GM12878 (cell line): ENCODE measurements around the gene CLEC20A. TPM values are rescaled to one million over a fixed set of nuclear protein-coding genes. Genes with fewer than 3 reads are reported as not detected.

Experiments used
- ATAC-seq: fragments of 200-7000 bp; cut with Tn5 transposase; 3 replicates; pipeline ENCODE4 v1.9.1; 2020; ENCODE audit warnings: mild to moderate bottlenecking, moderate library complexity
- BruUV-seq: library from RNA; stranded (reverse); fragments of 400-500 nt; replicated peaks from 2 replicates; lab custom pipeline; 2021; lab: Mats Ljungman, UMichigan
- CTCF ChIA-PET: fragments of 300-600 bp; sonication (Branson Sonifier 250); formaldehyde crosslinking; extraction: SDS; loops from one replicate; lab custom pipeline; 2021; ENCODE audit warnings: inconsistent platforms; lab: Yijun Ruan, JAX
- POLR2A ChIA-PET: fragments of 350-600 bp; formaldehyde crosslinking; extraction: SDS; loops from one replicate; lab custom pipeline; 2021; ENCODE audit warnings: inconsistent platforms; lab: Charles Lee
- RAD21 ChIA-PET: fragments of 300-600 bp; sonication (Branson Sonifier 250); formaldehyde crosslinking; loops from one replicate; lab custom pipeline; 2023; ENCODE audit warnings: antibody characterized with exemption; ENCODE audit not compliant: unreplicated experiment; lab: Charles Lee
- SMC1A ChIA-PET: fragments of 300-600 bp; sonication (Branson Sonifier 250); formaldehyde crosslinking; loops from one replicate; lab custom pipeline; 2023; ENCODE audit not compliant: unreplicated experiment, uncharacterized antibody; lab: Charles Lee
- DNase-seq: peaks from one replicate; pipeline ENCODE4 v3.0.0-alpha.2; 2011; ENCODE audit warnings: low read depth, low spot score
- FAIRE-seq: peaks from 3 replicates; lab custom pipeline; 2011; peaks lifted over from hg19 to GRCh38; lab: Jason Lieb, UNC
- H2AFZ ChIP-seq: 2 replicates; pipeline ENCODE4 v1.6.0; 2011; ENCODE audit warnings: low read depth, low read length, control low read depth; ENCODE audit not compliant: control insufficient read depth
- H3K27ac ChIP-seq: 2 replicates; pipeline ENCODE4 v1.5.1; 2011; ENCODE audit warnings: control low read depth; ENCODE audit not compliant: control insufficient read depth, insufficient read depth
- H3K27me3 ChIP-seq, 2 experiments: replicated peaks in 1 of 2; 2 replicates each; pipeline versions ENCODE4 v1.6.0 to v1.6.1; 2011; ENCODE audit warnings: low read length in 1 of 2; ENCODE audit not compliant: control insufficient read depth in 2 of 2, insufficient read depth in 2 of 2
- H3K36me3 ChIP-seq, 2 experiments: 2 replicates each; pipeline ENCODE4 v1.5.1; 2011; ENCODE audit warnings: low read length in 1 of 2; ENCODE audit not compliant: control insufficient read depth in 2 of 2, insufficient read depth in 2 of 2
- H3K4me1 ChIP-seq: 2 replicates; pipeline ENCODE4 v1.6.1; 2011; ENCODE audit warnings: mild to moderate bottlenecking, low read length, moderate library complexity, mixed read lengths; ENCODE audit not compliant: control insufficient read depth, insufficient read depth
- H3K4me2 ChIP-seq: 2 replicates; pipeline ENCODE4 v1.6.0; 2011; ENCODE audit warnings: control low read depth; ENCODE audit not compliant: control insufficient read depth, insufficient read depth
- H3K4me3 ChIP-seq: fragments of 200-600 bp; sonication (generic); 2 replicates; pipeline ENCODE4 v1.5.1; 2016
- H3K79me2 ChIP-seq: 2 replicates; pipeline ENCODE4 v1.6.0; 2011; ENCODE audit warnings: low read length; ENCODE audit not compliant: control insufficient read depth, insufficient read depth
- H3K9ac ChIP-seq: 2 replicates; pipeline ENCODE4 v1.8.0; 2011; ENCODE audit warnings: low read length, control low read depth, mixed read lengths; ENCODE audit not compliant: control insufficient read depth, insufficient read depth
- H3K9me3 ChIP-seq: replicated peaks from 3 replicates; pipeline ENCODE4 v1.5.1; 2011; ENCODE audit warnings: mild to moderate bottlenecking, low read length; ENCODE audit not compliant: control insufficient read depth, insufficient read depth
- H4K20me1 ChIP-seq: 2 replicates; pipeline ENCODE4 v1.6.0; 2011; ENCODE audit not compliant: control insufficient read depth, insufficient read depth
- EP300 ChIP-seq, 2 experiments: fragments of 150-350 bp in 1 of 2; IDR thresholded peaks; 2 replicates each; pipeline ENCODE4 v1.6.1; 2011 to 2012; ENCODE audit warnings: low read depth in 2 of 2, low read length in 2 of 2, borderline replicate concordance in 1 of 2, improper control_type of control experiment in 1 of 2, inconsistent platforms in 1 of 2; ENCODE audit not compliant: control insufficient read depth in 1 of 2
- ESRRA ChIP-seq: IDR thresholded peaks from 2 replicates; pipeline ENCODE4 v1.6.1; 2012; ENCODE audit warnings: mild to moderate bottlenecking, low read length, improper control_type of control experiment
- HDAC2 ChIP-seq: fragments of 200-600 bp; sonication (generic); IDR thresholded peaks from 2 replicates; pipeline ENCODE4 v1.6.1; 2017
- MEF2A ChIP-seq: IDR thresholded peaks from 2 replicates; pipeline ENCODE4 v1.6.1; 2011; ENCODE audit warnings: low read depth, mild to moderate bottlenecking, low read length, moderate library complexity; ENCODE audit not compliant: insufficient read depth
- SMAD5 ChIP-seq: IDR thresholded peaks from 2 replicates; pipeline ENCODE4 v1.6.1; 2016; ENCODE audit warnings: antibody characterized with exemption, low read depth
- STAT1 ChIP-seq: fragments of 450-650 bp; conservative IDR thresholded peaks from 2 replicates; pipeline ENCODE4 v1.6.1; 2014; ENCODE audit warnings: antibody characterized with exemption, mild to moderate bottlenecking
- ZNF384 ChIP-seq: IDR thresholded peaks from 2 replicates; pipeline ENCODE4 v1.6.1; 2012; ENCODE audit warnings: low read depth, mild to moderate bottlenecking, low read length, improper control_type of control experiment, borderline replicate concordance
- WGBS: methylation state at CpG from one replicate; pipeline ENCODE4 v1.1.6; 2016; ENCODE audit warnings: low lambda C conversion rate; ENCODE audit not compliant: insufficient replicate concordance, insufficient coverage; ENCODE audit errors: missing lambda C conversion rate; 5-methylcytosine and 5-hydroxymethylcytosine counted together
- in situ Hi-C: fragments of 300-500 bp; cut with MboI; formaldehyde crosslinking; loops from 9 replicates; pipeline ENCODE4 v1.14.3; 2018; ENCODE audit warnings: mixed read lengths
- intact Hi-C: fragments of 100-400 bp; cut with micrococcal nuclease; formaldehyde crosslinking; loops from one replicate; pipeline ENCODE4 v1.14.2; 2022; ENCODE audit not compliant: unreplicated experiment
- polyA plus RNA-seq, 11 experiments: library from polyadenylated mRNA; depleted of rRNA in 4 of 11; unstranded in 6 of 11; stranded (reverse) in 5 of 11; fragments of >200 nt; fragmentation: Nextera tagmentation in 4 of 11; fragmentation: Illumina TruSeq in 1 of 11; extraction: Ambion mirVana in 4 of 11; extraction: Trizol in 1 of 11; gene quantifications; 1 replicate in 1 of 11; 2 replicates in 10 of 11; pipeline versions ENCODE4 v1.2.1 to v1.2.3, GENCODE V29; 2011 to 2016; ENCODE audit warnings: inconsistent platforms in 2 of 11, missing spikeins in 2 of 11, low read depth in 1 of 11
- total RNA-seq, 4 experiments: library from RNA; depleted of rRNA in 3 of 4; stranded (reverse); fragments of >200 nt in 3 of 4; fragmentation: Illumina TruSeq in 1 of 4; extraction: Trizol in 1 of 4; gene quantifications; 2 replicates each; pipeline versions ENCODE4 v1.2.1 to v1.2.3, GENCODE V29; 2013 to 2021
- TF ChIP-seq, protein P1 (sequence below): IDR thresholded peaks from 2 replicates; pipeline ENCODE4 v1.6.1; 2012; ENCODE audit warnings: low read depth, low read length, improper control_type of control experiment
- TF ChIP-seq, protein P2 (sequence below): IDR thresholded peaks from 2 replicates; pipeline ENCODE4 v1.6.1; 2012; ENCODE audit warnings: mild to moderate bottlenecking, low read depth, low read length

CLEC20A gene
- total and polyA plus RNA-seq, 10 of the 15 experiments (the other 5 are each of a cell fraction or from before 2014, with no cell fraction given), result not detected

DNA sequence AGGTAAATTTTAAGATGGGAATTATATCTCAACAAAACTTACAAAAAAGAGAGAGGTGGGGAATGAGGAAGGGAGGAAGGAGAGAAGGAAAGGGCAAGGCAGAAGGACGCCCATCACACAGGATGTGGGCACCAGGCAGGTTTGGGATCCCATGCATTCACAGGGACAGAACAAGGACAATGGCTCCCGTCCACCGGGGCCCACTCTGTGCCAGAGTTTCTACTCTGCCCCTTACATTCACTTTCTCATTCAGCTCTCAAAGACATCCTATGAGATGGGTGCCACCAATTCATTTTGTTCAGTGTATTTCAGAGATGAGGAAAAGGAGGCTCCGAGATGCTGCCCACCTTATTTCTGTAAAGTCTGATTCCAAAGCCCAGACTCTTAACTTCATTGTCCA is 7.4 kb downstream of the CLEC20A start:
- CTCF ChIA-PET, result no interaction called here
- no TSS peak for BruUV-seq
- SMC1A ChIA-PET, result no interaction called here
- H3K4me3 ChIP-seq, result no peak overlapping the region
- WGBS, result 32% methylated on average over 4 of the region's 4 CpGs
- H3K4me1 ChIP-seq, result no peaks in the 10 kb centered on the region
- TF ChIP-seq ESRRA (no peak), ZNF384 (no peak), HDAC2 (no peak), SMAD5 (no peak), MEF2A (no peak), STAT1 (no peak), EP300 (IDR thresholded peaks at IDR 0.05; ENCODE audit: borderline replicate concordance in 1 of 2, control insufficient read depth in 1 of 2, low read depth in 2 of 2, low read length in 2 of 2) (no peak)
- TF ChIP-seq, protein P1, sequence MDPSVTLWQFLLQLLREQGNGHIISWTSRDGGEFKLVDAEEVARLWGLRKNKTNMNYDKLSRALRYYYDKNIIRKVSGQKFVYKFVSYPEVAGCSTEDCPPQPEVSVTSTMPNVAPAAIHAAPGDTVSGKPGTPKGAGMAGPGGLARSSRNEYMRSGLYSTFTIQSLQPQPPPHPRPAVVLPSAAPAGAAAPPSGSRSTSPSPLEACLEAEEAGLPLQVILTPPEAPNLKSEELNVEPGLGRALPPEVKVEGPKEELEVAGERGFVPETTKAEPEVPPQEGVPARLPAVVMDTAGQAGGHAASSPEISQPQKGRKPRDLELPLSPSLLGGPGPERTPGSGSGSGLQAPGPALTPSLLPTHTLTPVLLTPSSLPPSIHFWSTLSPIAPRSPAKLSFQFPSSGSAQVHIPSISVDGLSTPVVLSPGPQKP, result no peak
- TF ChIP-seq, protein P2, sequence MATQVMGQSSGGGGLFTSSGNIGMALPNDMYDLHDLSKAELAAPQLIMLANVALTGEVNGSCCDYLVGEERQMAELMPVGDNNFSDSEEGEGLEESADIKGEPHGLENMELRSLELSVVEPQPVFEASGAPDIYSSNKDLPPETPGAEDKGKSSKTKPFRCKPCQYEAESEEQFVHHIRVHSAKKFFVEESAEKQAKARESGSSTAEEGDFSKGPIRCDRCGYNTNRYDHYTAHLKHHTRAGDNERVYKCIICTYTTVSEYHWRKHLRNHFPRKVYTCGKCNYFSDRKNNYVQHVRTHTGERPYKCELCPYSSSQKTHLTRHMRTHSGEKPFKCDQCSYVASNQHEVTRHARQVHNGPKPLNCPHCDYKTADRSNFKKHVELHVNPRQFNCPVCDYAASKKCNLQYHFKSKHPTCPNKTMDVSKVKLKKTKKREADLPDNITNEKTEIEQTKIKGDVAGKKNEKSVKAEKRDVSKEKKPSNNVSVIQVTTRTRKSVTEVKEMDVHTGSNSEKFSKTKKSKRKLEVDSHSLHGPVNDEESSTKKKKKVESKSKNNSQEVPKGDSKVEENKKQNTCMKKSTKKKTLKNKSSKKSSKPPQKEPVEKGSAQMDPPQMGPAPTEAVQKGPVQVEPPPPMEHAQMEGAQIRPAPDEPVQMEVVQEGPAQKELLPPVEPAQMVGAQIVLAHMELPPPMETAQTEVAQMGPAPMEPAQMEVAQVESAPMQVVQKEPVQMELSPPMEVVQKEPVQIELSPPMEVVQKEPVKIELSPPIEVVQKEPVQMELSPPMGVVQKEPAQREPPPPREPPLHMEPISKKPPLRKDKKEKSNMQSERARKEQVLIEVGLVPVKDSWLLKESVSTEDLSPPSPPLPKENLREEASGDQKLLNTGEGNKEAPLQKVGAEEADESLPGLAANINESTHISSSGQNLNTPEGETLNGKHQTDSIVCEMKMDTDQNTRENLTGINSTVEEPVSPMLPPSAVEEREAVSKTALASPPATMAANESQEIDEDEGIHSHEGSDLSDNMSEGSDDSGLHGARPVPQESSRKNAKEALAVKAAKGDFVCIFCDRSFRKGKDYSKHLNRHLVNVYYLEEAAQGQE, result no peak
- in situ Hi-C loops (no loop called here), intact Hi-C loops (no loop called here)
- no peaks in the 10 kb centered on the region for H3K9me3 ChIP-seq
- H4K20me1 ChIP-seq, result no peaks in the 10 kb centered on the region
- H3K36me3 ChIP-seq, result no peaks in the 10 kb centered on the region
- FAIRE-seq, result no peak
- no peak overlapping the region for H2AFZ ChIP-seq
- H3K27me3 ChIP-seq, result peaks cover 2 to 5% of the 10 kb centered on the region in 2 experiments; a peak in 3 of 4 replicates
- no peak for ATAC-seq
- no peak overlapping the region for H3K9ac ChIP-seq
- RAD21 ChIA-PET, result no interaction called here
- DNase-seq, result no peak
- H3K4me2 ChIP-seq, result no peak overlapping the region
- no peak overlapping the region for H3K27ac ChIP-seq
- H3K79me2 ChIP-seq, result no peaks in the 10 kb centered on the region
- POLR2A ChIA-PET, result no interaction called here
